UCSD-AML1 (cell line): ENCODE results near the gene TBX3.

Source experiments
- DNase-seq: peaks from one replicate; lab custom pipeline; 2025; ENCODE audit not compliant: unreplicated experiment; lab: John Stamatoyannopoulos, UW

TBX3 gene

DNA sequence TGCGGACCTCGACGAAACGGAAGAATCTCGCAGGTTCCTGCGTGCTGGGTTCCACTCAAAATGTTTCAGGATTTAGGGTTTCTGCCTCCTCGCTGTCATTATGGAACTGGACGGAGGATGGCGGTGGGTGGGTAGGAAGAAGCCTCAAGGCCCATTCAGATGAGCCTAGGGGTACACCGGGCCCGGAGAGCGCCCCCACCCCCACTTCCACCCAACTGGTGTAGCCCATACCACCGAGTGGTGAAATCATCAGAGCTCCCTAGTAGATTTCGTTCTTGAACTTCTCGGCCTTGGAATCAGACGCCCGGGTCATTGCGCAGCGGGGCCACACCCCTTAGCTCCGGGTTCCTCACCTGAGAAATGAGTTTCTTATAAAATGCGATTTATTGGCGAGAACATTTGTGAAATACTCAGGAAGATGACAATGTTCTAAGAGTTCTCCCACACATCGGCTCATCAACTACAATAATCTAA lies 13.3 kb upstream of the TBX3 start:
- DNase-seq: no peak

GRCh38 chr12:114696443-114697242 lies 12.7 kb upstream of the TBX3 start:
- DNase-seq: no peak

- no peak for DNase-seq
These were observed 11.3 kb upstream of the TBX3 start for GRCh38 chr12:114695305-114695592.

GRCh38 chr12:114694436-114695304 lies 10.7 kb upstream of the TBX3 start:
- DNase-seq: no peak

DNA sequence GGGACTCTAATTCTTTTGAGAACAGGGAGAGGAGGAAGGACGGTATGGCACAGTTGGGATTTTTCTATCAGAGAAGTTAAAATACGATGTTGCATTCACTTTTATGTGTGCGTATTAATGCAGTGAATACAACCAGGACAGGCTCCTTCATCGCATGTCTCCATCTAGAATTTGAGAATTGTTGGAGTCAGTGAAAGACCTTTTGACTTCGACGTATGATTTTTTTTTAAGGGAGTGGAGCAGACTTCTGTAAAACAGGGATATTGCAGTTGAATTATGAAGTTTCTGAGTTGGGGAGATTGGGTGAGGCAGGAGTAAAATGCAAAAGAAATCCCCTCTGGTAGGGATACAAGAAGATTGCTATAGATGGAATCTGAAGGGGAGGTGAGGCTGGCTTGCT lies 9.6 kb upstream of the TBX3 start:
- no peak for DNase-seq

DNA sequence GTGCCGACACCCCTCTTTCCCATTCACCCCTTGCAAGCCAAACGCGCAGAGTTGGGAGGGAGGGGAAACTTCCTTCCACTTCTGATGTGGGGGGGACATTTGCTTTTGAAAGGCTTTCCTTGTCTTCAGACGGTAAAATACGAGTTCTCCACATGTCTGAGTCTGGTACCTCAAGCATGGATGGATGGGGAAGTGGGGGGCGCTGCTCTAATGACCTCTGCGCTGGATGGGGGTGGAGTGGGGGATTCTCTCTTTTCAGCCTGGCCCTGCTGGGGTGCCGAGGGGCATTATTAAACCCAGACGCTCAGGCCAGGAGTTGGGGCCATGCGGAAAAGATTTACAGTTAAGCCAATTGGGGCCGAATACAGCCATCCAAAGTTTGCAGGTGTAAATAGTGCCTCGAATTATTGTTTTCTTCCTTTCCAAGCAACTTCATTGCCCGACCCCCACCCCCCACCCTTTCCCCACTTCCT lies 9.1 kb upstream of the TBX3 start:
- no peak for DNase-seq

DNA sequence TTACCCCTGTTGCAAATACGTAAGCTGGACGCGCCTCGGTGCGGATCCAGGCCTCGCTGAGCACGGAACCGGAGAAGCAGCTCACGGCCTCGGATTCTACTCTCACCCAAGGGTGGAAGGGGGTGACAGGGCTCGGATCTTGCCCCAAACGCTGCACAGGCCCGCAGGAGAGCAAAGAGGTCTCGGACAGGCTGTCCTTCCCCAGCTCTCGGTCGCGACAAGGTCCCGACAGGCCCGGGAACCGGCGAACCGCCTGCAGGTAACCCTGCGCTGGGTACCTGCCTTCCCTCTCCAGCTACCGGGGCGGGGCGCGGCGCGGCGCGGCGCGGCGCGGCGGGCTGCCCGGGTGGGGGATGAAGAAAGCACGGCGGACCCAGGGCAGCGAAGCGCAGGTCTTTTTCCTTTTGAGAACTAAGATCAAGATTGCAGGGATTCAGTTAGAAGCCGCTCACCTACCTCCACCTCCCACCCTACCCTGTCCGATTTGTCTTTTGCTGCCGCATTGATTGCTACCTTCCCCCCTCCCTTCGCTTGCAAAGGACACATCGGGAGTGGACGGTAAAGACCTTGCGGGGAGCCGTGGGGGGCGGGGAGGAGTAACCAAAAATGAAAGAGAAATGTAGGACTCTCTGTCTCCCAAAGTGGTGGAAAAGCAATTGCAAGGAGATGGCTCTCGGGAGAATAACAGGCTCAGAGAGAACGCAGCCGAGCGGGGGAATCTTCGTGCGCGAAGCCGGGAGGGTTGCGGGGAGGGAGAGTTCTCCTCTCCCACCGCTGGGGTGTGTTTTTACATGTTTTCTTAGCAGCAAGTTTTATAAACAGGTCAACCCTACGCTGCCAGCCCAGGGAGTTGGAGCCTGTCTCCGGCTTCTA lies 8.4 kb upstream of the TBX3 start:
- DNase-seq: no peak

GRCh38 chr12:114691763-114692185 lies 7.8 kb upstream of the TBX3 start:
- DNase-seq: no peak

DNA sequence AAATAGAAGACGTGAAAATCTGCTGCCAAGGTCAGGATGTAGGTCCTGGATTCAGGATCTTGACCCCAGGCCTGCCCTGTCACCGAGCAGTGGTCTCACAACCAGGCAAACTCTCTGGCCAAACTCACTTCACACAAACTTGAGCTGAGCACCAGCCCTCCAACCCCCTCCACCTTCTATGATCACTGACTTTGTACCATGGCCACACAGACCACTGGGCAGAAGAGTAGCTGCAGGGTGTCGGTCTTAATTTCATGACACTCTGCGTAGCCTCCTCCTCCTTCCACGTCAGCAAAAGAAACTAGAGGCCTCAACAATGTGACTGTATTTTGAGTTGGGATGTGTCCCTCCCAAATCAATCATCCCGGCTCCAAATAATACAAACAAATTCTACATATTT lies 7.2 kb upstream of the TBX3 start:
- DNase-seq: no peak

DNA sequence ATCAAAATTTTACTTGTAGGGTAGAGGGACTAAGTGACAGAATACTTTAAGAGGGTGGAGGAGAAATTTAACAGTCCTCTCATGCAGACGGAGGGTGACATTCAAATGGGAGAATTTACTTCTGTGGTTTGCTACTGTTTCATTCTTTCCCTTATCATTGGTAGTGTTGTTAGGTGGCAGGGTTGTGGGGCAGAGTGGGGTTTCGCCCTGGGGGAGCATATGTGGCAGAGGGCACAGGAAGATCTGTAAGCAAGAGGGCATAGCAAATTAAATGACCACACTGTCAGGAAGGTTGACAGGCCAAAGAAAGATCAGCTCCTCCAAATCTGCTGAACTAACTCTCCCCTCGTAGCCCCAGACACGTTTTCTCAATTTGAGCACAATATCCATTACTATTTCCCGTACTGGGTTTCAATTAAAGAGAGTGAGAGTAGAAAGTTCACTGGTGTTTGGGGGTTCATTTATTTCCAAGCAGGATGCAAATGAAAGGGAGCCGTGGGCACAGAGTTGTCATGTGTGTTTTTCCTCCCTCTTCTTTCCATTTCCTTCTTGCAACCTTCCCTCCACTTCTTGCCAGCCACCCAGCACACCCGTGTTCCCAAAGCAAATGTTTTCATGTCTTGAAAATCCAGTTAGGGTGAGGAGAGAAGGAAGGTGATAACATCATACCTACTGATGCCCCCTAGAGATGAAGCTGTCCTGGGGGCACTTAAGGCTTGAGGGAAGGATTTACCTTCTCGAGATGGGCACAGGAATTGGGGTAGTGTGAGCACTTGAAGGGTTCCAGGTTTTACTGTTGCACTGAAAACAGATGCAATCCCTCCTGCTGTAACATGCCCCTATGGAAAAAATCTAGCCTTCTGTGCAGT lies 6.5 kb upstream of the TBX3 start:
- no peak for DNase-seq

- DNase-seq: no peak
These were observed 5.4 kb upstream of the TBX3 start for GRCh38 chr12:114689075-114689994.

- DNase-seq: no peak
These were observed 4.4 kb upstream of the TBX3 start for GRCh38 chr12:114688256-114688845.

GRCh38 chr12:114687802-114688201 lies 3.8 kb upstream of the TBX3 start:
- no peak for DNase-seq

- no peak for DNase-seq
These were observed 3.0 kb upstream of the TBX3 start for GRCh38 chr12:114686773-114687500.

GRCh38 chr12:114686426-114686772 lies 2.4 kb upstream of the TBX3 start:
- no peak for DNase-seq

GRCh38 chr12:114685869-114686268 lies 1.9 kb upstream of the TBX3 start:
- DNase-seq: no peak

DNA sequence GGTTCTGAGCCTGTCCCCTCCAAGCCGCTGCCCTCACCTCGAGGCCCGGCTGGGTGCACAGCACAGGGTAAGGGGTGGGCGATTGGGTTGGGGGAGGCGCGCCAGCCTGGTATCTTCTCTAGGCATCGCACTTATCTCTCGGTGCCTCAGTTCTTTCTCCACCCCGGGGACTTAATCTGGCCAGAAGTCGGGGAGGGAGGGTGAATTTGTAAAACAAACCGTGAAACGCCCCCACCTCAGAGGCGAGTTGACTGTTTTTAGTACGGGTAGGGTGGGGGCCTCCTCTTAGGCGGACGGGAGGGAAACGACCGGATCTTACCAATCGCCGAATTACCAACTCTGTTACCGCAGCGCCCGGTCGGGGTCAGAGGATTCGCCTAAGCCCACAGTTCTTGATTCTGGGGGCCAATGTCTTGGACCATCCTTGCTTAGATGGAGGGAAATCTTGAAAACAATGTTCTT lies 1.4 kb upstream of the TBX3 start:
- DNase-seq: no peak

DNA sequence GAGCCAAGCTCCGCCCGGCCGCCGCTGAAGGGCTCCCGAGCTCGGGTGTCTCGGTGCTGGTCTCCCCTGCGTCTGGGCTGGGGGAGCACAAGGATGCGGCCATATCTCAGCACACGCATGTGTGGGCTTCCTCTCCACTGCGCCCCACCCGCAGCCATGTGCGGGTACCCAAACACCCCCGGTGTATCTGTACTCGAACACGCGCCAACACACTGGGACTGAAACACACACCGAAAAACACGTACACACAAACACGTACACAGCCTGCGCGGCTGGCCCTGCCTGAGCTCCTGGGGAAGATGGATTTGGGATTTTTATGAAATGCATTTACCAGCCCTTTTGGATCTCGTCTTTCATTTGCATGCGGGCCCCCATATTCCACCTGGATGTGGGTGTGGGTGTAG lies 897 bp upstream of the TBX3 start:
- no peak for DNase-seq
